HG03442 (cell line): ENCODE results near the gene HIGD1C.
"Not testable (repeated sequence)": the region's sequence is repeated elsewhere in the genome, so short reads cannot be mapped to it uniquely, and the experiment has no call there.

Experiments
- ATAC-seq: cut with Tn5 transposase; IDR thresholded peaks from one replicate; pipeline ENCODE4 v1.9.1; 2021; ENCODE audit warnings: mild to moderate bottlenecking, moderate library complexity; ENCODE audit not compliant: unreplicated experiment

The HIGD1C gene

DNA sequence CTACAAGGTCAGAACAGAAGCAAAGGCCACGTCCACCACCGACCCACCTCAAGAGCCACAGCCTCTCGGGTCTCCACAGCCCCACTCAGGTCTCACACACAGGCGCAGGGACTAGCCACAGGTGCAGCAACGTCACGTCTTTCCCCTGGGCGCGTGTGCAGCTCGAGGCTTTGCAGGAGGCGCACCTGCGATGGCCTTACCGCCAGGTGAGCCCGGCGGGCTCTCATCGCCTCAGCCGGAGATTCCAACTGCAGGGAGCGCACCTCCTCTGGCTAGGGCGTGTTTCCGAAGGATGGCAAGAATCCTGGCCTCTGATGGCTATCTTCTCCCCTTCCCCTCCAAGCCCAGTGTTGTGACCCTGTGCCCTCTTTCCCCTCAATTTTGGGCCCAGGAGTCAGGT, at the start of gene HIGD1C:
TSS of gene HIGD1C (plus strand) at position 35 of the 400 bp plus-strand sequence. CDS start 1,455 bp downstream, outside the sequence.
- ATAC-seq: no peak

DNA sequence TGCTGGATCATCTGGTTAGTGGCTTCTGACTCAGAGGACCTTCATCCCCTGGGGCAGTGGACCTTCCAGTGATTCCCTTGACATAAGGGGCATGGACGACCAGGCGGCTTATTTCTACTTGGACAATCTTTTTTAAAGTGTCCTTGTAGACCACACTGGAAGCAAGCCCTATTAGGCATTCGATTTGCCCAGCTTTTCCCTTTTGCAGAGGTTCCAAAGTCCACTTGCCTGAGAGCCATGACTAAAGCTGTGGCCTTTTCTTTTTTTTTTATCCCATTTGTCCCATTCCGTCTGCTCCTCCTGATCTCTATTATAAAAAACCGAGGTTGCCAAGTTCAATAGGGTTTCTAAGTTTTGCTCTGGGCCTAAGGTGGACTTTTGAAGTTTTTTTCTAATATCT, 43.9 kb upstream of the HIGD1C start:
- ATAC-seq: not testable (repeated sequence)

DNA sequence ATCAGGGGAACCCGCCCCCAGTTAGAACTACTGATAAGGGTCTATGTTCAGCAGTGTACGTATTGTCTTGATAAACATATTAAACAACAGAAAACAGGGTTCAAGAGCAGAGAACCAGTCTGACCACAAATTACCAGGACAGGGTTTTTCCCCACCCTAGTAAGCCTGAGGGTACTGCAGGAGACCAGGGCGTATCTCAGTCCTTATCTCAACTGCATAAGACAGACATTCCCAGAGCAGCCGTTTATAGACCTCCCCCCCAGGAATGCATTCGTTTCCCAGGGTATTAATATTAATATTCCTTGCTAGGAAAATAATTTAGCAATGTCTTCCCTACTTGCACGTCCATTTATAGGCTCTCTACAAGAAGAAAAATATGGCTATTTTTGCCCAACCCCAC, 40.0 kb upstream of the HIGD1C start:
- ATAC-seq: not testable (repeated sequence)

DNA sequence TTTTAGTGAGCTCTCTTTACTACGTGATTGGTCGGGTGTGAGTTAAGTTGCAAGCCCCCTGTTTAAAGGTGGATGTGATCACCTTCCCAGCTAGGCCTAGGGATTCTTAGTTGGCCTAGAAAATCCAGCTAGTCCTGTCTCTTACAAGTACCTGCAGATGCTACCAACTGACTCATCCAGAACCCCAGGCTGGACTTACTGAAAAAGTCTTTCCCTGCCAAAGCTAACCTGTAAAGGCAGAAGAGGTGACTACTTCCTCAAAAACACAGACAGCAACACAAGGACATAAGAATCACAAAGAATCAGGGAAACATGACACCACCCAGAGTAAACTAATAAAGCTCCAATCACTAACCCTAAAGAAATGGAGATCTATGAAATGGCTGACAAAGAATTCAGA, 39.1 kb upstream of the HIGD1C start:
- ATAC-seq: no peak

DNA sequence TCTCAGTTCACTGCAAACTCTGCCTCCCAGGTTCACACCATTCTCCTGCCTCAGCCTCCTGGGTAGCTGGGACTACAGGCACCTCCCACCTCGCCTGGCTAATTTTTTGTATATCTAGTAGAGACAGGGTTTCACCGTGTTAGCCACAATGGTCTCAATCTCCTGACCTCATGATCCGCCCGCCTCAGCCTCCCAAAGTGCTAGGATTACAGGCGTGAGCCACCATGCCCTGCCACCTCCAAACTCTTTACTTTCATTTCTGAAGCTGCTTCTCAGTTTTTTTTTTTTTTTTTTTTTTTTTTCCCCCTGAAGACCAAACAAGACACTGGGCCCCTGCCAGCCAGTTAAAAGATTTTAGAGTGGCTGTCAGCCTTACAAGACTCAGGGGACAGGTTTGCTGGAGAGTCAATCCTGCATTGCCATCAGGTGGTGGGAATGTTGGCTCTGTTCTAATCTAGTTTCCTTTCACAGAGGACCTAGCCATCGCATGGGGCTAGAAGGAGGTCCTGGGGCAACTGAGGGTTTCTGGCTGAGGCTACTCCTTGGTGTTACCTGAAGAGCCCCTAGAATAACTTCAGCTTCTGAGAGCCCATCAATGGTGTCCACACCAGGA, 37.4 kb upstream of the HIGD1C start:
- no peak for ATAC-seq

DNA sequence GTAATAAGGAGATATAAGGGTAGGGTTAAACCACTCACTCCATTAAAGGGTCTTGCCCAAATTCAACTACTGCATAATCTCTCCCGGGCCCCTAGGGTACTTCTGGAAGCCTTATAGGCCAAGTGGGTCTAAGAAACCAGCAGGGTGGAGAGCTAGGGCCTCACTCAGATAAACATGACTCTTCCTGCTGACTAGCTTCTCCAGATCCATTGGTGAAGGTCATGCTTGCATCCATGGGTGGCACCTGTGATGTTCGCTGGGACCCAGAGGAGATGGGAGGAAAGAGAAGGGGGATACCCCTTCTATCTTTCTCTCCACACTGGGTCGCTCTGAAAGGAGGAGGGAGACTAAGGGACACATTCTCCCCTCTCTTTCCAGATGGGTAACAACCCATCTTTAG, 36.1 kb upstream of the HIGD1C start:
- ATAC-seq: no peak

DNA sequence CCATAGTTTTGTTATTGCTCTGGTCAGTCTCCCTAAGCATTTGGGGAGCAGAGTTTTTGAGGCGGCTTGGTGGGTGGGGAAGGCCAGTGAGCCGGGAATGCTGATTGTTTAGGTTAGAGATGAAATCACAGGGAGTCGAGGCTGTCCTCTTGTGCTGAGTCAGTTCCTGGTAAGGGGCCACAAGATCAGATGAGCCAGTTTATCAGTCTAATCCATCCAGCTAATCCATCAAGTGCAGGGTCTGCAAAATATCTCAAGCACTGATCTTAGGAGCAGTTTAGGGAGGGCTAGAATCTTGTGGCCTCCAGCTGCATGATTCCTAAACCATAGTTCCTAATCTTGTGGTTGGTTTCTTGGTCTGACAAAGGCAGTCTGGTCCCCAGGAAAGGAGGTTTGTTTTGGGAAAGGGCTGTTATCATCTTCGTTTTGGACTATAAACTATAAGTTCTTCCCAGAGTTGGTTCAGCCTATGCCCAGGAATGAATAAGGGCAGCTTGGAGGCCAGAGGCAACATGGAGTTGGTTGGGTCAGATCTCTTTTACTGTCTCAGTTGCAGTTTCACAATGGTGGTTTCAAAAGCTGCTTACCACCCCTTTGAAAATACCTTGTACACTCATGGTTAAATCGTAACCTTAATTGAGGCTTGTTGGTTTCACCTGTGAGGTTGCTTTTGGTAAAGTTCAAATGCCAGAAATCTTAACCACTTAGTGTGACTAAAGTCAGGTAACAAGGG, 33.6 kb upstream of the HIGD1C start:
- ATAC-seq: no peak

DNA sequence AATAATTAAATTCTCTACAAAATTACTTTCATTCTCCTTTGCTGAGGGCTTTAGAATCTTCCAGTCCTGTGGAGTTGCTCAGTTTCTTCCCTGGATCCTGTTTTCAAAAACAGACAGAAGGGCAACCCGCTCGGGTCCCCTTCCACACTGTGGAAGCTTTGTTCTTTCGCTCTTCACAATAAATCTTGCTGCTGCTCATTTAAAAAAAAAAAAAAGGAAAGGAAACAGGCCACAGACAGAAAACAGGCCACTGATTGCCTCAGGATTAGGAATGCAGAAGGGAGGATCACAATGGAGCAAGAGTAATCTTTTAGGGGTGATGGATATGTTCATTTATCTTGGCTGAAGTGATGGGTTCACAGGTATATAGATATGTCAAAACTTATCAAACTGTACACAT, 29.5 kb upstream of the HIGD1C start:
- ATAC-seq: no peak

DNA sequence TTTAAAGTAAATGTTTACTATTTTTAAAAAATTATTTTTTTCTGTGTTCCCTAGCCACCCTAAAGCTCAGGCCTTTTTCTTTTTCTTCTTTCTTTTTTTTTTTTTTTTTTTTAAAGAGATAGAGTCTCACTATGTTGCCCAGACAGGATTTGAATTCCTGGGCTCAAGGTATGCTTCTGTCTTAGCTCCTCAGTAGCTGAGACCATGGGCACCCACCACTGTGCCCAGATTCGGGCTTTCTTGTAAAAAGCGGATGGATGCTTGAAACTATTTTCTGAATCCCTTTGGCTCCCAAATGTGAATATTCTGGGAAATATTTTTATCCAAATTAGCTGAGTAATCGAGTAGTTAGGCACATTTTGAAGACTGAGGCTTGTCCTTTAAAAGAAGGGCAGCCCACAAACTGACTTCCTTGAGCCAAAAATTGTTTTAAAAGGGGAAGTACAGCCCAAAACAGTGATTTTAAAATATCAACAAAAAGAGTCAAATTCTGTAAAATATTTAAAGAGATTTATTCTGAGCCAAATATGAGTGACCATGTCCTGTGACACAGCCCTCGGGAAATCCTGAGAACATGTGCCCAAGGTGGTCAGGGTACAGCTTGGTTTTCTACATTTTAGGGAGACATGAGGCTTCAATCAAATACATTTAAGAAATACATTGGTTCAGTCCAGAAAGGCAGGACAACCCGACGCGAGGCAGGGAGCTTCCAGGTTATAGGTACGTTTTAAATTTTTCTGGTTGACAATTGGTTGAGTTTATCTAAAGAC, 28.8 kb upstream of the HIGD1C start:
- no peak for ATAC-seq

DNA sequence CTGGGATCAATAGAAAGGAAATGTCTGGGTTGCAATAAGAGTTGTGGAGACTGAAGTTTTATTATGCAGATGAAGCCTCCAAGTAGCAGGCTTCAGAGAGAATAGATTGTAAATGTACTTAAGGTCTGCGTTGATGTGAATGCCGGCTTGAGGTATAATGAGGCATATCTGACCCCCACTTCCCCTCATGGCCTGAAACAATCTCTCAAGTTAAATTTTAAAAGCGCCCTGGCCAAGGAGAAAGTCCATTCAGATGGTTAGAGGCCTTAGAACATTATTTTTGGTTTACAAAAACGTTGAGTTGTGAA, 28.3 kb upstream of the HIGD1C start:
- no peak for ATAC-seq

DNA sequence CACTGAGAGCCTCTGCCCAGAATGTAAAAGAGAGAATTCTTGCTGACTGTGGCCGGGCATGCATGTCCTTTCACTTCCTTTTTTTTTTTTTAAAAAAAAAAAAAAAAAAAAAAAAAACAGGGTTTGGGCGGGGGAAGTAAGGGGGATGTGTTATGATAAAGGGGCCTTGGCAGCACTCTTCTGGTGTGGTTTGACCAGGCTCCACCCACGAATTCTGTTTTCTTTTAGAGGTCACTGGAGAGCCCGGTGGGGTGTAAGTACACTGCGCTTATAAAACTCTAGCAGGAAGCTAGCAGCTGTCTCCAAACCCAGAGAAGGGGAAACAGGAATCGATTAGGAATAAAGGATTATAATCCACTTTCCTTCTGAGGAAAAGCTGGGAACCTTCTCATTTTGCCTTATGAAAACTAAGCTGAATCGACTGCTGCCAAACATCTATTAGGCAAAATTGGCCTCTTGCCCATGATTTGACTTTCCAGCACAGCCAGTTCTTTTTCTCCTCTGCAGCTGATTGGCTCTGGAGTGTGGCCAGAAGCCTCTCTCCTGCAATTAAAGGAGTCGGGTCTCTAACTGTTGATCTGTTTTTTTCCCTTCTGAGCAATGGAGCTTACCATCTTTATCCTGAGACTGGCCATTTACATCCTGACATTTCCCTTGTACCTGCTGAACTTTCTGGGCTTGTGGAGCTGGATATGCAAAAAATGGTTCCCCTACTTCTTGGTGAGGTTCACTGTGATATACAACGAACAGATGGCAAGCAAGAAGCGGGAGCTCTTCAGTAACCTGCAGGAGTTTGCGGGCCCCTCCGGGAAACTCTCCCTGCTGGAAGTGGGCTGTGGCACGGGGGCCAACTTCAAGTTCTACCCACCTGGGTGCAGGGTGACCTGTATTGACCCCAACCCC, 27.7 kb upstream of the HIGD1C start:
- peak; percentile 86 for ATAC-seq

DNA sequence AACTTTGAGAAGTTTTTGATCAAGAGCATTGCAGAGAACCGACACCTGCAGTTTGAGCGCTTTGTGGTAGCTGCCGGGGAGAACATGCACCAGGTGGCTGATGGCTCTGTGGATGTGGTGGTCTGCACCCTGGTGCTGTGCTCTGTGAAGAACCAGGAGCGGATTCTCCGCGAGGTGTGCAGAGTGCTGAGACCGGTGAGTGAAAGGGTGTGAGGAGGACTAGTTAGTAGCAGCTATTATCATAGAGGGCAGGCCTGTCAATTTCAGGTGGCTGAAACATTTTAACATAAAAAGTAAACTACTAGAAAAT, 27.0 kb upstream of the HIGD1C start:
- ATAC-seq: no peak

DNA sequence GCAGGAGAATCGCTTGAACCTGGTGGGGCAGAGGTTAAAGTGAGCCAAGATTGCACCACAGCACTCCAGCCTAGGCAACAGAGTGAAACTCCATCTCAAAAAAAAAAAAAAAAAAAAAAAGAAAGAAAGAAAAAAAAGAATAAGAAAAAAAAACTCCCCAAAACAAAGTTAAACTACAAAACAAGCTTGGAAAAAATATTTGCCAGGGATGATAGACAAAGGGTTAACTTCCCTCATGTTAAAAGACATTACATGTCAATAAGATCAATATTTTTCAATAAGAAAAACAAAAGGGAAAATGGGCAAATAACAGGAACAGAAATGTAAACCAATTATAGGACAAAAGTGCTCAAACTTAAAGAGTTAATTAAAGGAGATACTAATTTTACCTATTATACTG, 26.4 kb upstream of the HIGD1C start:
- ATAC-seq: no peak

DNA sequence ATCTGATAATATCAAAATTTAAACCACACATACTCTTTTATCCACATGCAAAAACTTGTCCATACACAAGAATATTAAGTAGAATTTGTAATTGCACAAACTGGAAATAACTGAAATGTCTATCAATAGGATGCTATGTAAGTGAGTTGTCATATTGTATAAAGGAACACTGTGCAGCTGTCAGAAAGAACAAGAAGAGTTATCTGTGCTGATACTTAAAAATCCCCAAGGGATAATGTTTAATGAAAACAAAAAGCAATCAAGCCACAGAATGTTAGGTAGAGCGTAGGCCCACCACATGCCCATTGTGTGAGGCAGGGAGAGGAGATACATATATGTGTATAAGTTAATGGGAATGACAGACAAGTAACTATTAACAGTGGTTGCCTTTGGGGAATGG, 25.9 kb upstream of the HIGD1C start:
- no peak for ATAC-seq

DNA sequence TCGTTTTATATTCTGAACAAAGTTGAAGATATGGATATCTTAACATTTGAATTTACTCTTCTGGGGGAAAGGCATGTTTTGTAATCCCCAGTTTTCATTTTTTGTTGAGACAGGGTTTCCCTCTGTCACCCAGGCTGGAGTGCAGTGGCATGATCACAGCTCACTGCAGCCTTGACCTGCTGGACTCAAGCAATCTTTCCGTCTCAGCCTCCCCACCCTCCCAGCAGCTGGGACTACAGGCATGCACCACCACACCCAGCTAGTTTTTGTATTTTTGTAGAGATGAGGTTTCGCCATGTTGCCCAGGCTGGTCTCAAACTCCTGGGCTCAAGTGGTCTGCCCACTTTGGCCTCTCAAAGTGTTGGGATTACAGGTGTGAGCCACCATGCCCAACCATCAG, 25.4 kb upstream of the HIGD1C start:
- not testable (repeated sequence) for ATAC-seq

DNA sequence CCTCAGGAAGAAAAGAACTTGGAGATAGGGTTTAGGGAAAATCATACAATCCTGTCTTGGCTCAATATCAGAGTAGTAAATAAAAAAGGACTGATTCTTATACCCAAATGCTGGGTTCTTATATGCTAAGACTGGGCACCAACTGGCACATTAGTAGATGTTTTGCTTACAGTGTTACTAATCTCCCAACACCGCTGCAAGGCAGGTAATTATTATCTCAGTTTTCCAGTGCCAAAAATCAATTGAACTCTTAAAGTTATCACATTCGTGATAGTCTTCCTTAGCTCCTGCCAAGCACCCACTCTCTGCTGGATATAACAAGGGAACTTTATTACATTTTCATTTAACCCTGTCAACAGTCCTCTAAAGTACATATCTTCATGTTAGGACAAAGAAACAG, 25.0 kb upstream of the HIGD1C start:
- ATAC-seq: no peak

DNA sequence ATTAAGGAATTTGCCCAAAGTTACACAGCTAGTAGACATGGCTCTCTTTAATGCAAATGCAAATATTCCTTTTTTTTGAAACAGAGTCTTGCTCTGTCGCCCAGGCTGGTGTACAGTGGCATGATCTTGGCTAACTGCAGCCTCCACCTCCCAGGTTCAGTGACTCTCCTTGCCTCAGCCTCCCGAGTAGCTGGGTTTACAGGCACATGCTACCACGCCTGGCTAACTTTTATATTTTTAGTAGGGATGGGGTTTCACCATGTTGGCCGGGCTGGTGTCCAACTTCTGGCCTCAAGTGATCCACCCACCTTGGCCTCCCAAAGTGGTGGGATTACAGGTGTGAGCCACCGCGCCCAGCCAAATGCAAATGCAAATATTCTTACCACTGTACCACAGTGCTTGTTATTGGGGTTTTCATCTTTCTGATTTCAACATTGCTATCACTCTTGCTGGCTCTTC, 24.5 kb upstream of the HIGD1C start:
- ATAC-seq: no peak

DNA sequence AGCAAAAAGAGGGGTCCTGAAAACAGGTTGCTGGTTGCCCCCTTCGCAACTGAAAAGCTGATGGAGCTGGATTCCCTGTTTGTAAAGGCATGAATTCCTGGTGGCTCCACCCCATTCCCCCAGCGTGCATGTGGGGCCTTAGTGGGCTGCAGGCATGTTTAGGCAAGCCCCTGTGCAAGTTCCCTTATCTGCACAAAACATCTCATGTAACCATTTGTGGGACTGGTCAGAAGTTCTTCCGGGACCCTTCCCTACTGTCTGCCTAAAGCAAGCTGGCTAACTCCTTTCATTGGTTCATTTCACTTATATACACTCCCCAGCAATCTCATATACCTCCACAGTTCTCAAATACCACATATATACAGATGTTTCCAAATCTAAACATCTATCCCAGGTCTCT, 24.0 kb upstream of the HIGD1C start:
- no peak for ATAC-seq

DNA sequence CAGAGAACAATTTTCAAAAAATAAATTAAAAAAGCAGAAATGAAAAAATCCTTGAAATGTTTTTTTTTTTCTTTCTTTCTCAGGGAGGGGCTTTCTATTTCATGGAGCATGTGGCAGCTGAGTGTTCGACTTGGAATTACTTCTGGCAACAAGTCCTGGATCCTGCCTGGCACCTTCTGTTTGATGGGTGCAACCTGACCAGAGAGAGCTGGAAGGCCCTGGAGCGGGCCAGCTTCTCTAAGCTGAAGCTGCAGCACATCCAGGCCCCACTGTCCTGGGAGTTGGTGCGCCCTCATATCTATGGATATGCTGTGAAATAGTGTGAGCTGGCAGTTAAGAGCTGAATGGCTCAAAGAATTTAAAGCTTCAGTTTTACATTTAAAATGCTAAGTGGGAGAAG, 22.5 kb upstream of the HIGD1C start:
- ATAC-seq: no peak

DNA sequence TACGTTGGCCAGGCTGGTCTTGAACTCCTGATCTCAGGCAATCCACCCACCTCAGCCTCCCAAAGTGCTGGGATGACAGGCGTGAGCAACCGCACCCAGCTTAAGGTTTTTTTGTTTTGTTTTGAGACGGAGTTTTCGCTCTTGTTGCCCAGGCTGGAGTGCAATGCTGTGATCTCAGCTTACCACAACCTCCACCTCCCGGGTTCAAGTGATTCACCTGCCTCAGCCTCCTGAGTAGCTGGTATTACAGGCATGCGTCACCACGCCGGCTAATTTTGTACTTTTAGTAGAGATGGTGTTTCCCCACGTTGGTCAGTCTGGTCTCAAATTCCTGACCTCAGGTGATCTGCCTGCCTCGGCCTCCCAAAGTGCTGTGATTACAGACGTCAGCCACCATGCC, 21.9 kb upstream of the HIGD1C start:
- ATAC-seq: not testable (repeated sequence)

DNA sequence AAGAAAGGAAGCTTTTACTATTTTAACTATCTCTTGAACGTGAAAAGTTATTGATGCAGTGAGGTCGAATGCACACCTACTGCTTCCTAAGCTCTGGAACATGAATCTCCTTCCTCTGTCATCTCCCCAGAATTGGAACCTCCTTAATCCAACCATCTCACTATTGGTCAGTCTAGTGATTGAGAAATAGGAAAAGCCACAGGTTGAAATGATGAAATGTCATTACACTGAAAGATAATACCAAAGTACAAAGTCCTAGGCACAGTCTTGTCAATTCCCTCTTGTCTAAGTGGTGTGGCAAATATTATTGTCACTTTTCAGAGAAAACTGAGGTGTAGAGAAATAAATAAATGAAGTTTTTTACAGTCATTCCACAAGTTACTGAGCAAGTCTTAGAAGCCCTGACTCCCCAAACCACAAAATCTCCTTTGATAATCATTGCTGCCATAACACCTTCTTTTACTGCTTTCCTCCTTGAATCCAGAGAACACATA, 19.5 kb upstream of the HIGD1C start:
- no peak for ATAC-seq
